ENCODE measurements around the gene DIS3L.
A peak's percentile ranks its signal among the peaks of the same experiment; 100 is the strongest.
"Not testable (repeated sequence)": the region's sequence is repeated elsewhere in the genome, so short reads cannot be mapped to it uniquely, and the experiment has no call there.

The DIS3L gene

DNA sequence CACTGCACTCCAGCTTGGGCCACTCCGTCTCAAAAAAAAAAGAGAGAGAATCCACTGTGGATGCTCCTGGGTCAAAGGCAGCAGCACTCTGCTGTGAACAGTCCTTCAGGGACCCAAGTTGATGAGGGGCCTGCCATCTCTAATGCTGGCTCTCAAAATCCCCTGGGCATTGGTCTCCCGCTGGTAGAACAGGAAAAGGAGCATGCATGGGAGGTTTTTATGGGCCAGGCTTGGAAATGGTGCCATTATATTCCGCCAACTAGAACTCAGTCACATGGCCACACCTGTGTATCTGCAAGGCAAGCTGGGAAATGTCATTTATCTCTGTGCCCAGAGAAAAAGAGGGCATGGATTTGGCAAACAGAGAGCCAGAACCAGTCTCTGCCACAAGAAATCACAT lies 3.4 kb upstream of the DIS3L start:
- CTCF ChIA-PET: interaction anchor here (1.3 kb wide), 1 partner anchor 208 kb away, joined by 5 read pairs; the partner anchor contains the start of gene SNAPC5
- Mint-ChIP-seq H3K4me1 (peaks cover 35% of the 10 kb centered on the region), H3K27me3 (peaks cover 8% of the 10 kb centered on the region), H3K36me3 (peaks cover 1% of the 10 kb centered on the region), H3K9me3 (no peaks in the 10 kb centered on the region), H3K27ac (no peak overlapping the region), H3K4me3 (no peak overlapping the region)
- DNase-seq: no peak

DNA sequence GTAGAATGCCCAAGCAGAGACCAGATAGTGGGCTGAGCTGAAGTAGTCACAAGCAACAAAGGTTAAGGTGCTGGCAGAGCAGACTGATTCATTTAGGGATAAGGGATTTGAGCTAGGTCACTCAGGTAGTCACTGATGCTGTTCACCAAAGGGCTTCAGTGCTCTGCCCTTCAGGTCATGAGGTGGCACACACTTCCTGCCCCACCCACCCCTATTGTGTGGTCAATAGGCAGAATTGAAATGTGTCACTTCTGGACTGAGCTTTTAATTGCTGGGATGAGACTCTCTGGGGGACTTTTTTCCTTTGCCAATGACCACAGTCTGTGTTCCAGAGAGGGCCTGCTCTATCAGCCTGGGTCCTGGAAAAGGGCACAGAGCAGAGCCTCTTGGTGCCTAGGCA lies 2.9 kb upstream of the DIS3L start:
- no peaks in the 10 kb centered on the region for H3K9me3 Mint-ChIP-seq
- H3K4me3 Mint-ChIP-seq: no peak overlapping the region
- H3K4me1 Mint-ChIP-seq: peaks cover 40% of the 10 kb centered on the region
- H3K27me3 Mint-ChIP-seq: peaks cover 8% of the 10 kb centered on the region
- CTCF ChIA-PET: interaction anchor here (1.3 kb wide), 1 partner anchor 207 kb away, joined by 5 read pairs; the partner anchor contains the start of gene SNAPC5
- DNase-seq: peak; percentile 30
- peaks cover 2% of the 10 kb centered on the region for H3K36me3 Mint-ChIP-seq
- peak overlapping the region; percentile 49 for H3K27ac Mint-ChIP-seq

DNA sequence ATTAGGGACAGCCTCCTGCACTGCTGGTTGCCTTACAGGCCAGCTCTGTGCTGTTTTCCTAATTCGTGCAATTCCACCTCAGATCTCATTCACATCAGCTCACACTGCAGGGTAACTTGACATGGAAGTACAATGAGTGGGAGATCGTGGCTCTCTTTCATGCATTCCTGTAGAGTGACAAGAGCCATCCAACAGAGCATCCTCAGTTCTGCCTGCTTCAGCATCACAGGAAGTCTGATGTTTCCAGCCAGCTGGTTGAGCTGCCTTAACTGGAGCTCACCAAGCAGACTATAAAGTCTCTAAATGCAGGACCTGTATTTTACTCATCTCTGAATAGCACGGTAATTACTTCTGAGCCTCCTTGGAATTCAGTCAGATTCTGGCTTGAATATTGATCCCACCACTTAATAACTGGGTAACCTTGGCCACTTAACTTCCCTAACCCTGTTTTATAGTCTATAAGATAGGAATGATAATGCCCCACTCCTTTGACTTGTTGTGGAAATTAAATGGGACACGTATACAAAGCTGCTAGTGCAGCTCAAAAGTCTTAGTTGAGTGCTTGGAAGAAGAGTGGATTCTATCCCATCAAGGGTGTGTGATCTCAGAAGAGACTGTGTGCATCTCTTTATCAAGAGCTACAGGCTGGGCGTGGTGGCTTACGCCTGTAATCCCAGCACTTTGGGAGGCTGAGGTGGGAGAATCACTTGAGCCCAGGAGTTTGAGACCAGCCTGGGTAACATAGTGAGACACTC lies 1.4 kb upstream of the DIS3L start:
- H3K4me1 Mint-ChIP-seq: peaks cover 52% of the 10 kb centered on the region
- CTCF ChIA-PET: interaction anchor here (0.7 to 2.2 kb wide), 2 partner anchors 41 to 206 kb away, joined by 3 to 7 read pairs; partner anchors contain the start of gene SNAPC5
- peak overlapping the region; percentile 79 for H3K4me3 Mint-ChIP-seq
- DNase-seq: peak; percentile 27
- H3K36me3 Mint-ChIP-seq: peaks cover 14% of the 10 kb centered on the region
- peak overlapping the region; percentile 88 for H3K27ac Mint-ChIP-seq
- no peaks in the 10 kb centered on the region for H3K9me3 Mint-ChIP-seq
- H3K27me3 Mint-ChIP-seq: peaks cover 8% of the 10 kb centered on the region

DNA sequence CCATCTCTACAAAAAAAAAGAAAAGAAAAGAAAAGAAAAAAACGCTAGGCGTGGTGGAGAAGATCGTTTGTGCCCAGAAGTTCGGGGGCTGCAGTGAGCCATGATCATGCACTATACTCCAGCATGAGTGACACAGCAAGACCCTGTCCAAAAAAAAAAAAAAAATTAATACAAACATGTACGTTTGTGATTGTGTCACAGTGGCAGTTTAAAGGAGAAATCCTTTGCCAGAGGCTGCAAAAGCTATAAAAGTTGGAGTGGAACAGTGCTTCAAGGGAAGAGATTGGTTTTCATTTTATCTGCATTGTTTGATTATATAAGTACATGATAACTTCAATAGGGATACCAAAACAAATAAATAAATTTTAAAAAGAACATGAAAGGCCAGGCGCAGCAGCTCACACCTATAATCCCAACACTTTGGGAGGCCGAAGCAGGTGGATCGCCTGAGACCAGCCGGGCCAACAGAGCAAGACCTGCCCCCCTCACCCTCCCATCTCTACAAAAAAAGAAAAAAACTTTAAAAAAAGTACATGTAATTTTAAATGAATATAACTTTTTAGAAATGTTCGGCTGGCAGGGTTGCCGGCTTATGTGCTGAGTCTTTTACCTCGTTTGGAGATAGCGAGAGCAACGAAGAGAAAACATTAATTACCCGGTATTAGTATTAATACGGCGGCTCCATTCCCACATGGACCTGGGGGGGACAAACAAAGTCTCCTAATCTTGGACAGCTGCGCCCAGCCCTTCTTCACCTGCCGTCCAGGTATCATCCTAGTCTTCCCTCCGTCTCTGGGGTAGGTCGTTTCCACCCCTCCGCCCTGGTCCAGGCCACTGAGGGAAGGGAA lies 573 bp upstream of the DIS3L start:
- Mint-ChIP-seq H3K27me3 (peaks cover 8% of the 10 kb centered on the region), H3K27ac (peak overlapping the region; percentile 88), H3K36me3 (peaks cover 18% of the 10 kb centered on the region), H3K4me3 (peak overlapping the region; percentile 79), H3K4me1 (peaks cover 53% of the 10 kb centered on the region), H3K9me3 (no peaks in the 10 kb centered on the region)
- CTCF ChIA-PET: interaction anchor here (0.7 to 2.2 kb wide), 2 partner anchors 41 to 205 kb away, joined by 3 to 7 read pairs; partner anchors contain the start of gene SNAPC5
- DNase-seq: no peak

DNA sequence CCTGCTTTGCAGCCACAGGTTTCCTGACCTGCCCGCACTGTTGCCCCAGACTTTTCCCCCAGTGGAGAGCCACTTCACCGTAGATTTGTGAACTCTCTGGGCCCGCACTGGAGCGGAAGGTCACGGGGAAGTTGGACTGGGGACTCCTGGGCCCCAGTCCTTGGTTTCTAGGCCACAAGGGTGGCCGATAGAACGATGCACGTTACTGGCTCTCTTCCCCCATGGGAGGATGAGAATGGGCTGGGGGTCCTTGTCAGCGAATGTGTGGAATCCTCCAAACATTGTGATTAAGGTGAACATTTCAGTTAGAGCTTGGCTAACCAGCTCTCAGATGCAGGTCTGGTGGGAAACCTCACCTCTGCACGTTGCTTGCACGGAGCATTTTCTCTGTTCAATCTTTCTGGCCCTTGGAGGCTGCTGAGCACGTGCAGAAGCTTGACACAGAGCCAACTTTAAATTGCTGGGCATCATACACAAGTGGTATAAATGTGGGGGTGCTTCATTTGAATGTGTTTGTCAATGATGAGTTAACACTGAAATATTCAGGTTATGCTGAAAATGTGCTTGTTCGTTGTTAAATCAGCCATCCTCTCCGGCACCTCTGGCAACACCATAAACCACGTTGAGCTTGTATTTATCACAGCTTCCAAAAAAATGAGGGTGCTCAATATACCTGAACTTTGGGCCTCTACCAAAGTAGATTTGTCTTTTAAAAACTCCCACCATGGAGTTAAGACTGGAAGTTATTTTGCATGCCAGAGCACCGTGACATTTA lies 976 bp downstream of the DIS3L start:
- no peak for DNase-seq
- H3K36me3 Mint-ChIP-seq: peaks cover 23% of the 10 kb centered on the region
- peaks cover 1% of the 10 kb centered on the region for H3K27me3 Mint-ChIP-seq
- no peaks in the 10 kb centered on the region for H3K9me3 Mint-ChIP-seq
- H3K4me1 Mint-ChIP-seq: peaks cover 53% of the 10 kb centered on the region
- H3K4me3 Mint-ChIP-seq: peak overlapping the region; percentile 83
- H3K27ac Mint-ChIP-seq: peak overlapping the region; percentile 95
- CTCF ChIA-PET: interaction anchor here (0.6 to 2.2 kb wide), 2 partner anchors 204 to 1699 kb away, joined by 3 to 9 read pairs; no protein-coding TSS in a partner anchor

DNA sequence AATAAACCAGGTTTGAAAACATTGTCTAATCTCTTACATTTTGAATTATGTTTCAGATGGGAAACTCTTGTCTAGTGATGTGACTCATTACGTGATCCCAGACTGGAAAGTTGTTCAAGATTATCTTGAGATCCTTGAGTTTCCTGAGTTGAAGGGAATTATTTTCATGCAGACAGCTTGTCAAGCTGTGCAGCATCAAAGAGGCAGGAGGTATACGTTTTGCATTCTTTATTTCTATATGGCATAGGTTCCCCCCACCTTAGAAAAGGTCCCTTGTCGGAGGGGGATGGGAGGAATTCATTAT lies 1.5 kb downstream of the DIS3L start:
- peak overlapping the region; percentile 83 for H3K4me3 Mint-ChIP-seq
- H3K27ac Mint-ChIP-seq: peak overlapping the region; percentile 95
- peaks cover 23% of the 10 kb centered on the region for H3K36me3 Mint-ChIP-seq
- DNase-seq: no peak
- H3K27me3 Mint-ChIP-seq: no peaks in the 10 kb centered on the region
- H3K9me3 Mint-ChIP-seq: no peaks in the 10 kb centered on the region
- H3K4me1 Mint-ChIP-seq: peaks cover 53% of the 10 kb centered on the region
- CTCF ChIA-PET: interaction anchor here (0.6 to 2.2 kb wide), 2 partner anchors 204 to 1699 kb away, joined by 3 to 9 read pairs; no protein-coding TSS in a partner anchor

DNA sequence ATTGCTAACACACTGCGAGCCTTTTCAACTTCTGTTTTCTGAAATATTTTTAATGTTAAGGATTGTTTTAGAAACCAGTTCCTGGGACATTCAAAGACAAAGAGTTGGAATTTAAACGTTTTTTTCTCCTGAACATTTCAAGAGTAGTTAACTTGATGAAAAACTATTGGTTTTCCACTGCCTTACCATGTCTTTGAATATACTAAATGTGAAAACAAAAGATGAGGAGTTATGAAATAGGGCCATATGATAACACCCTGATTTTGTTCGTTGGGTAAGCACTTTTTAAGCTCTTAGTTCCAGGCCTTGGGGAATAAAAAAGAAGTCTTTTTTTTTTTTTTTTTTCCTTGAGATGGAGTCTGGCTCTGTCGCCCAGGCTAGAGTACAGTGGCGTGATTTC lies 2.8 kb downstream of the DIS3L start:
- H3K36me3 Mint-ChIP-seq: peaks cover 26% of the 10 kb centered on the region
- no peaks in the 10 kb centered on the region for H3K27me3 Mint-ChIP-seq
- CTCF ChIA-PET: no interaction called here
- no peak overlapping the region for H3K4me3 Mint-ChIP-seq
- H3K9me3 Mint-ChIP-seq: no peaks in the 10 kb centered on the region
- no peak overlapping the region for H3K27ac Mint-ChIP-seq
- peaks cover 43% of the 10 kb centered on the region for H3K4me1 Mint-ChIP-seq
- no peak for DNase-seq

DNA sequence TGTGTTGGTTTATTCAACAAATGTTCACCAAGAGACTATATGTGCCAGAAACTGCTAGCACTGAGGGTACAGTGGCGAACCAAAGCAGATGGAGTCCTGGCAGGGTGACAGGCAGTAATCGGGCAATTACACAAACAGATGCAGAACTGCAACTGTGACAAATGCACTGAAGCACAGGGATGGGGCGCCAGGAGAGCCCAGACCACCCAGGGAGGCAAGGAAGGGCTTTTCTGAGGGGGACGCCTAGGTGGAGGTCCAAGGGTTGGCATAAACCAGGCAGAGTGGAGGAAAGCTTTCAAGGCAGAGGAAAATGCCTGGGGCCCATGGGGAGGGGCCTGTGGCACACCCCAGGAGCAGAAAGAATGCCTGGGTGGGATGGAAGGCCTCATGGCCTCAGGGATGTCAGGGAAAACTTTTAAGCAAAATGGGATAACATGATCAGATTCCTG lies 5.5 kb downstream of the DIS3L start:
- CTCF ChIA-PET: no interaction called here
- Mint-ChIP-seq H3K4me1 (peaks cover 33% of the 10 kb centered on the region), H3K27ac (no peak overlapping the region), H3K36me3 (peaks cover 28% of the 10 kb centered on the region), H3K27me3 (no peaks in the 10 kb centered on the region), H3K9me3 (no peaks in the 10 kb centered on the region), H3K4me3 (no peak overlapping the region)
- no peak for DNase-seq

DNA sequence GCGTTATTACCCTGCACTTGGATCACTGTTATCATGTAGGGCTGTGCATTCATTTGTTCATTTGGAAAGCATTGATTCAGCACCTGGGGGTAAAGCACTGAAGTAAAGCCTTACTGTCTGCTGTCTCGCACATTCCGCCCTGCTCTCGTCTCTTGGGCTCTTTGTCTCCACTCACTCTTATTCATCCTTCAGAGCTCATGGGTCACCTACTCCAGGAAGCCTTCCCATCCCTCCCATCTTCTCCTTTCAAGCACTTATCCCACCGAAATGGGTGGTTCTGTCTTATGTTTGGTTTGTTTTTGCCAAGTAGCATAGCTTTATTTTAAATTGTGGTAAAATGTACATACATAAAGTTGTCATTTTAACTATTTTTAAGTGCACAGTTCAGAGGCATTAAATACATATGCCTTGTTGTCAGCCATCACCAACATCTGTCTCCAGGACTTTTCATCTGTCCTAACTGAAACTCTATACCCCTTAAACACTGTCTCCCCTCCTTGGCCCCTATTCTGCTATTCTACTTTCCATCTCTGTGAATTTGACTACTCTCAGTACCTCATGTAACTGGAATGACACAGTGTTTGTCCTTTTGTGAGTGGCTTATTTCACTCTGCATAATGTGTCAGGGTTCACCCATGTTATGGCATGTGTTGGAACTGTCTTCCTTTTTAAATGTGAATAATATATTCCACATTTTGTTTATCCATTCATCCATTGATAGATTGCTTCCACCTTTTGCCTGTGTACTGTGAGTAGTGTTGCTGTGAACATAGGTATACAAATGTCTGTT lies 9.3 kb downstream of the DIS3L start:
- Mint-ChIP-seq H3K4me3 (no peak overlapping the region), H3K27me3 (no peaks in the 10 kb centered on the region), H3K4me1 (peaks cover 9% of the 10 kb centered on the region), H3K9me3 (no peaks in the 10 kb centered on the region), H3K36me3 (peaks cover 15% of the 10 kb centered on the region), H3K27ac (peak overlapping the region; percentile 28)
- CTCF ChIA-PET: interaction anchor here (1.2 kb wide), 1 partner anchor 14 kb away, joined by 3 read pairs; no protein-coding TSS in a partner anchor
- DNase-seq: no peak

DNA sequence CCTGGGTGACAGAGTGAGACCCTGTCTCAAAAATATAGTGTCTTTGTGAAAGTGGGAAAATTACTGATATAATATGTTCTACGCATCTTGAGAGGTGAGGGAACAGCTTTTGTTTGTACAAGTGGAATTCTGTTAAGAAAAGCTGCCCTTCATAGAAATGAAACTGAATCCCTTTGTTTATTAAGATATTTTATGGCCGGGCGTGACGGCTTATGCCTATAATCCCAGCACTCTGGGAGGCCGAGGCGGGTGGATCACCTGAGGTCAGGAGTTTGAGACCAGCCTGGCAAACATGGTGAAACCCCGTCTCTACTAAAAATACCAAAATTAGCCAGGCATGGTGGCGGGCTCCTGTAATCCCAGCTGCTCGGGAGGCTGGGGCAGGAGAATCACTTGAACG lies 11.1 kb downstream of the DIS3L start:
- H3K4me1 Mint-ChIP-seq, H3K9me3 Mint-ChIP-seq, H3K4me3 Mint-ChIP-seq, CTCF ChIA-PET, H3K27me3 Mint-ChIP-seq, H3K27ac Mint-ChIP-seq, DNase-seq: not testable (repeated sequence)
- peaks cover 16% of the 10 kb centered on the region for H3K36me3 Mint-ChIP-seq

DNA sequence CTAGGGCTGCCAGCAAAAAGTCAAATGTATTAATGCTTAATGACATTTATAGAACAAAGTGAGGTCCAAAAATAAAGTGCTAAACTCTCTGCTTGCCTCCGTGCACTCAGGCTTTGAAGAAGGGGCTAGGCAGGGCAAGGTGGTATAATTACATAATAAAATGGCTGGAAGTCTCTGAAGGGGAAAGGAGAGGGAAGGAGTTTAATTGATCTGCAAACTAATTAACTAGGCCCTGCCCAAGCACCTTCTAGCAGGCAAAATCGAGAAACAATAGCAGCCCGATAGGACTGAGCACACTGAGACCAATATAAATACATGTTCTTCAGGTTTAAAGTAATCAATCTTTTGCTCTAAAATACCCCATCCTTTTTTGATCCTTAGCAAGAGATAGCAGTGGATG lies 13.0 kb downstream of the DIS3L start:
- peaks cover 9% of the 10 kb centered on the region for H3K4me1 Mint-ChIP-seq
- no peaks in the 10 kb centered on the region for H3K9me3 Mint-ChIP-seq
- no peak overlapping the region for H3K4me3 Mint-ChIP-seq
- H3K27me3 Mint-ChIP-seq: no peaks in the 10 kb centered on the region
- CTCF ChIA-PET: no interaction called here
- DNase-seq: no peak
- peaks cover 23% of the 10 kb centered on the region for H3K36me3 Mint-ChIP-seq
- H3K27ac Mint-ChIP-seq: no peak overlapping the region

DNA sequence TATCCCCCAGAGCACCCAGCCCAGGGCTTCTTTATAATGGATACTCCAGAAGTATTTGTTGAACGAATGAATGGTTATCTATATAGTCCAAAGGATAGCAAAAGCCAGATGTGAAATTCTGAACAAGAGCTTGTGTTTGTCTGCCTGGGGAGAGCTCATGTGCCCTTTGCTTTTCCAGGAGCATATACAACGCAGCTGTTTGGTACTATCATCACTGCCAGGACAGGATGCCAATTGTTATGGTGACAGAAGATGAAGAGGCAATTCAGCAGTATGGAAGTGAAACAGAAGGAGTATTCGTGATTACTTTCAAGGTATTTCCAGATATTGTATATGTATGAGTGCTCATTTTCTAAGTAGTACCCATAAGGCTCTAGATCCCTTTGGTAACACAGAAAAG lies 15.2 kb downstream of the DIS3L start:
- no peaks in the 10 kb centered on the region for H3K9me3 Mint-ChIP-seq
- H3K27me3 Mint-ChIP-seq: no peaks in the 10 kb centered on the region
- no peak overlapping the region for H3K27ac Mint-ChIP-seq
- no peak for DNase-seq
- peaks cover 29% of the 10 kb centered on the region for H3K36me3 Mint-ChIP-seq
- CTCF ChIA-PET: no interaction called here
- peaks cover 6% of the 10 kb centered on the region for H3K4me1 Mint-ChIP-seq
- no peak overlapping the region for H3K4me3 Mint-ChIP-seq

DNA sequence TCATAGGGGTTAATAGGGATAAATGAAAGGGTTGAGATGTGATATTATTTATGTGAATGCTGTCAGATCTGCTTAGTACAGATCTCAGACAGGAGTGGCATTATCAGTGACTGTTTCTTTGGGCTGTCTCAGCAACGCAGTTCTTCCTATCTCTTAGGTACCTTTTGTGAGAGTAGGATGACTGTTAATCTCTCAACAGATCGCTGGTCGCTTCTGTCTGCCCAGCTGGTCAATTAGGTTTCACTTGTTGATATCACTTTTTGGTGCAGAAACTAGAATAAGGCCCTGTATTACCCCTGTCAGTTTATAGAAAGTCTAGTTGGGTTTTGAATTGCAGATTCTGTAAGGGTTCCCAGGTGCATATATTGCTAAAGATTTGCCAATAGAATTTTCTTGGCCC lies 16.5 kb downstream of the DIS3L start:
- no peaks in the 10 kb centered on the region for H3K27me3 Mint-ChIP-seq
- no peaks in the 10 kb centered on the region for H3K9me3 Mint-ChIP-seq
- peaks cover 3% of the 10 kb centered on the region for H3K4me1 Mint-ChIP-seq
- peaks cover 30% of the 10 kb centered on the region for H3K36me3 Mint-ChIP-seq
- CTCF ChIA-PET: no interaction called here
- no peak overlapping the region for H3K27ac Mint-ChIP-seq
- no peak for DNase-seq
- no peak overlapping the region for H3K4me3 Mint-ChIP-seq

Data from activated naive CD4-positive, alpha-beta T cell treated with anti-CD3 and anti-CD28 coated beads, Interleukin-2, amount 10 ng/mL, durations not matched to agents 7 days and 5 days (primary cell).